Measurements from ENCODE around the gene PRKAG1.

The PRKAG1 gene

DNA sequence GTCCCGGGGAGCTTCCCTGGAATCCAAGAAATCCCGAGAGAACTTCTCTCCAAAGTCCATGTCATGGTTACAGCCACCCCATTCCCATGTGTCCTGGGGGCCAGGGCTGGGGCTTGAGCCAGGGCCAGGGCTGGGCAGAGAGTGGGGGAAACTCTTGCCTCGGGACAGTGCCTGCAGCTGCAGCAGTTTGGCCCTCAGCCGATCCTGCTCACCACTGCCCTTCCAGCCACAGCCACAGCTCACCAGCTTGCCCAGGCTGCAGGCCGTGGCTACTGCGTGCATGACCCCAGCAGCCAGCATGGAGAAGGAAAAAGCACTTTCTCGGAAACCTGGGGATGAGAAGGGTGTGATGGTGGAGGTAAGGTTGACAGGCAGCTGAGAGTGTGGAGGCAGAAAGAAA lies 50.6 kb downstream of the PRKAG1 start:
- no peak for DNase-seq (ENCODE audit: low read depth, low spot score)

DNA sequence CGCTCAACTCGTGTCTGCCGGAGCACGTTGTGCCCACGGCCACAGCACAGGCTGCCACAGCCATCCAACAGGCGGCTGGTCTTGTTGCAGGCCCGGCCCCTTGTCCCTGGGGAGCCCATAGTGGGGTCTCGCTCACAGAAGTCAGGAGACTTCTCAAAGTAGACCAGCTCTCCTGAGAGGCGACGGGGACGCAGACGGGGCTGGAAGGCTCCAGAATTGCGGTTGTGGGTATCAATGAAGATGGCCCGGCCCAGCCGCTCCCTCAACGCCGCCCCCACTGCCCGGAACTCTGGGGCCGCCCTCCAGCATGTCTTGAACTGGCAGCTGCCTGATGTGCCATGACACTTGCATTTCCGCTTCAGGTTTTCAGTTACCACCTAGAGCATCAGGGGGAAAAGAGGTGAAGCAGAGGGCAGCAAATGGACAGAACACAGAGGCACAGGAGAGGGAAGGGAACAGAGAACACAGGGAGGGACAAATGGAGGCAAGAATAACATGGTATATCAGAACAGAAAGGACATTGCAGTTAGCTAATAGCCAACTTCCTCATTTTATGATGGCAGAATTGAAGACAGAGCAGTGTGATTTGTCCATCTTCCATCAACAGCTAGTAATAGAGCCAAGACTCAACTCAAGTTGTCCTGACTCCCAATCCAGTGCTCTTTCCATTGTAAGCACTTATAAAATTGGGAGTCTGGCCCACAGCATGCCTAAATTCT lies 52.2 kb downstream of the PRKAG1 start:
- DNase-seq (ENCODE audit: low read depth, low spot score) = no peak

DNA sequence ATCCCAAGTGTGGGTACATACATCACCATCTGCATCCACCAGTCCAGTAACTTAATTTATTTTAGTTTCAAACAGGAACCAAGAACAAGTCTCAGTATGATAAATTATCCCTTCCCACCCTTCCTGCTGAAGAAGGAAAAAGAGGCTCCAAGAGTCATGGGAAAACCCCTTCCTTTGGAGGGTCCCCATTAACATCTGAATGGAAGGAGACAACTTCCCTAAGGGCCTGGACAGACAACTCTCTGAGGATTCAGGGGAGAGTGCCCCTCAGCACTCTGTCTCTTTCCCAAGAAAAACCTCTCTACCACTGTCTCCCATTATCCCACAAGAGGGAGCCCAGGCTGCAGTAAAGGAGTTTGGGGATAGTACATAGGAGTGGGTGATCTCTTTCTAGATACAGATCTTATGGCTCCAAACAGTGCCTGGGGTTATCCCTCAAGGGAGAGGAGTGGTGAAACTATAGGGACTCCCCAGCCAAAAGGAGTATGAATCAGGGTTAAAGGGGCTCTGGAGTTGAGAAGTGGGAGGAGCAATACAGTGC lies 53.2 kb downstream of the PRKAG1 start:
- DNase-seq (ENCODE audit: low read depth, low spot score) = no peak

DNA sequence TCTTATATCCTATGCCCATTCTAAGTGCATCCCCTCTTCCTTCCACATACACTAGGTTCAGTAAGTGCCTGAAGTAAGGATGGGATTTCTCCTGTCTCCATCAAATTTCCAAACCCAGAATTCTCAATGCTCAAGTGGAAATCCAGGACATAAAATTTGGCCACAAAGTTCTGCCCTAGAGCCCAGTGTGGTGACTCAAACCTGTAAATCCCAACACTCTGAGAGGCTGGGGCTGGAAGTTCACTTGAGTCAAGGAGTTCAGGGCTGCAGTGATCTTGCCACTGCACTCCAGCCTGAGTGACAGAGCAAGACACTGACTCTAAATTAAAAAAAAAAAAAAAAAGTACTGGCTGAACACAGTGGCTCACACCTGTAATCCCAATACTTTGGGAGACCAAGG lies 56.8 kb downstream of the PRKAG1 start:
- no peak for DNase-seq (ENCODE audit: low read depth, low spot score)

DNA sequence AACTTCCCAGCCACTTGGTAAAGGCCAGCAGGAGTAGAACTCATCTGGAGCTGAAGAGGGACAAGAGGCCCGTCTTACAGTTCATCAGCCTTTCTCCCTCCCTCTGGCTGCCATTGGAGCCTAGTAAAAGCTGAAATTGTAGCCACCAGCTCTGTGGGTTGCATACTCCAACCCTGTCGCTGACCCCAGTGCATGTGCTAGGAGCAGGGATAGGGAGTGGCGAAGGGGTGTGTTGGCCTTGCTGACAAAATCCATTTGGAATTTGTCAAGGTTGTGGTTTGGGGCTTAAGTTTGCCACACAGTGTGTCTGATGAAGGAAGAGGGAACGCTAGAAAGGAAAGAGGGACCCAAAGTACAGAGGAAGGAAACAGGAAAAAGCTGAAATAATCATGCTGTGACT lies 57.2 kb downstream of the PRKAG1 start:
- no peak for DNase-seq (ENCODE audit: low read depth, low spot score)

DNA sequence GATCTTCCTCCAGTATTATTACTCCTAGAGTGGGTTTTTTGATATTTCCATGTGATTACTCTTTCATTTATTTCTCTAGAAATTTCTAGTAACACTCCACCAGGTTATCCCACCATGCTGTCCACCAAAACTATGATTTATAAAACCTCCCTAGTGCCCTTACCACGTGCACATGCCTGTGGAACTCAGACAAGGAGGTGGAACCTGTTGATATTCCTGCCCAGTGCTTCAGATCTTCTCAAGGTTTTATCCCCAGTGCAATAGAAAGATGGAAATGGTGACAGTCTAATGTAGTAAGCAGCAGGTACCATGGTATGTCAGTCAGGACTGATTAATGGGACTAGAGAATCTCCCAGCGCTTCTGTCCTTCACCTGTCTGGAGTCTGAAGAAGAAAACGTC lies 57.7 kb downstream of the PRKAG1 start:
- no peak for DNase-seq (ENCODE audit: low read depth, low spot score)

DNA sequence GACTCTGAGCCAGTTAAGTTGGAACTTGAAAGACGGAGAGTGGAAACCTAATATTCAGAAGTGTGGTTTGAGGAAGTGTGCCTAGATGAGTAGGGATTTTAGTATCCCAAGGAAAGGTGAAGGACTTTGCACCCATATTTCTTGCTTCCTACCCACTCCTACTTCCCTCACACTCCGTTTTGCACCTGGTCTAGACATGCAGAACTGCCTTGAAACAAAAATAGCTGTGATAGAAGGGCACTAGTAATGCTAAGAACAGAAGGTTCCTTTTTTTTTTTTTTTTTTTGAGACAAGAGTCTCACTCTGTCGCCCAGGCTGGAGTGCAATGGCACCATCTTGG lies 60.6 kb downstream of the PRKAG1 start:
- no peak for DNase-seq (ENCODE audit: low read depth, low spot score)

DNA sequence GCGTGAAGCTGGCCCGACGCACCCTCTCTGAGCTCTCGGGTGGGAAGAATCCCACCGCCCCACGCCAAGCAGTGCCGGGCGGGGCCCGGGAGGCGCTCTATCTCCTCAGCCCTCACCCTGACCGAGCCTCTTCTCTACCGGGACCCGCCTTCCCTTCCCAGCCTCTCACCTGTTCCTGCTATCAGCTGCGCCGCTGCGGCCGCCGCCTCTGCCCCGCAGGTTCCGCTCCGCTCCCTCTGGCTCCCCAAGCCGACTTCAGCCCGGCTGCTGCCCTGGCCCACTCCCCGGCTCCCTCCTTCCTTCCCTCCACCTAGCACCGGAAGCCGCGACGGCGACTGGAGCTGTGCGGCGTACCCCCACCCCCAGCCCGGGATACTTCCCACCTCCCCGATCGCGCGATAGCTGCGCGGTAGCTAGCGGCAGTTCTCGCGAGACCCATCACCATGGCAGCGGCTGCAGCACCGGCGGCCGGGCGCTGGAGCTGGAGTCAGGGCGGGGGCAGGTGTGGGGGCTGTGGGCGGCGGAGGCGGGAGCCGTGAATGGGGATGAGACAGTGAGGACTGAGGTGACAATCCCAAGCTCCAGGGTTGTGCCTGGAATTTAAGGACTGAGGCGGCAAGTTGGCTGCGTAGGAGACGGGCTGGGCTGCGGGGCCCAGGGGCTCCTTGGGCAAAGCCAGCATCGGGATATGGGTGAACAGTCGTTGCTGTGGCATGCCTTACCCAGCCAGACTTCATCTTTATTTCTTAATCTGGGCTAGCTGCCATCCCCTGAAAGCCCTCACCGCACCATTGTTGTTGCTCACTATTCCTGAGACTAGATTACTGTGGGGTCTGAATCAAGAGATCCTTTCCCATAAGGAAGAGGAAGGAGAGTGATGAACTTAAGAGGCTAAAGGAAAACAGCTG lies 61.2 kb downstream of the PRKAG1 start, which contains the start of gene ARF3:
TSS of gene ARF3 (minus strand) at position 347 of the 908 bp plus-strand sequence. CDS start 16,392 bp downstream, outside the sequence.
- peak; percentile 78 for DNase-seq (ENCODE audit: low read depth, low spot score)

DNA sequence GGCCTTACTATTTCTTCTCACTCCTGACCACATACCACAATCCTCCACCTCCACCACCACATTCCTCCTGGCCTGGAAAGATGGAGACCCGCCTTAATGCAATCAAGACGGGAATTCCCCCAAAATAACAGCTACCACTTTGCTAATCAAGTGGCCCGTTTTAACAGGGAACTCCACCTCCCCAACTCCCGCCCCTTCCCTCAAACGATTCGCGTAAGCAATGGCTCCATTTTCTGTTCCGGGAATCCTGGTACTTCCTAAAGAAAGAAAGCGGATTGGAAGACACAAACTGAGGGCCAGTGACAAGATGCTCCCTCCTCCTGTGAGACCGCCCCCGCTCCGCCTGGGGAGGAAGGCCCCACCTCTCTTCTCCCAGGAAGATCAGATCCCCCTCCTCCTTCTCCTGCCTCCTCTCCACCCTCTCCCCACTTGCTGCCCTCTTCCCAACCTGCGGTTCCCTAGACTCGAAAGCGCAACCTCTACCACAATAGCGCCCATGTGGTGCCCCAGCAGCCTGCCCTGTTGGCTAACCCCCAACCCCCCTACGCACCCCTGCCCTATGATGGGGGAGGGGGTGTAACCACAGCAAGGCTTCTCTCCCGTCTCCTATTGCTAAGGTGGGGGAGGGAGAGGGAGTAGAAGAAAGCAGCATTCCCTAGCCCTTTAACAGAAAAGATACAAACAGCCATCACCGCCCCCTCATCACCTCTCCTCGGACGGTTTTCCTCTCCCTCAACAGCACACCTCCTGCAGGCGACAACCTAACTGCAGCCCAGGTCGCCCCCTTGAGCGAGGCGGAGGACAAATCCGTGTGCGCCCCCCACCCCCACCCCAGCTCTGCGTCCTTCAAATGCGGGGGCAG lies 62.1 kb downstream of the PRKAG1 start:
- DNase-seq (ENCODE audit: low read depth, low spot score) = no peak

DNA sequence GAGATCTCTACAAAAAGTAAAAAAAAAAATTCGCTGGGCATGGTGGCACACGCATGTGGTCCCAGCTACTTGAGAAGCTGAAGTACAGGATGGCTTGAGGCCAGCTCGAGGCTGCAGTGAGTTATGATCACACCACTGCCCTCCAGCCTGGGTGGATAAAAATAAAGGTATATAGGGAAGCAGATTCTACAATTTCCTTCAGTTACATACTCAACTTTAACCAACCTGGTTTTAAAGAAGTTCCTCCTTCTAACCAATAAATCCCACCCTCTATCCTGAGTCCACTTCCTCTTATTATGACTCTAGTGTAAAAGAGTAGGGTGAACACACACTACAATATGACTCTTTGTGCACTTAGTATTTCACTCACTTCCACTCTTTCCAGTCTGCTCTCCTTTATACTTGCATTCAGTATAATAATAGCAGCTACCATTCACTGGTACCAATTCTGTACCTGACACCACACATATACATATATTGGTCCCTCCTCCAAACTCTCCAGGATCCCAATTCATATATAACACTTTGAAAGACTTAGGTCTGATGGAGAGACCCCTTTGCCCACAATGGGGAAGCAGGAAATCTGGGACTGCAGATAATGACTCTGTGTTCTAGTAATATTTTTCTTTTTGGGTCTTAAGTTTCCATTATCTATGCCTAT lies 63.6 kb downstream of the PRKAG1 start:
- DNase-seq (ENCODE audit: low read depth, low spot score) = no peak

DNA sequence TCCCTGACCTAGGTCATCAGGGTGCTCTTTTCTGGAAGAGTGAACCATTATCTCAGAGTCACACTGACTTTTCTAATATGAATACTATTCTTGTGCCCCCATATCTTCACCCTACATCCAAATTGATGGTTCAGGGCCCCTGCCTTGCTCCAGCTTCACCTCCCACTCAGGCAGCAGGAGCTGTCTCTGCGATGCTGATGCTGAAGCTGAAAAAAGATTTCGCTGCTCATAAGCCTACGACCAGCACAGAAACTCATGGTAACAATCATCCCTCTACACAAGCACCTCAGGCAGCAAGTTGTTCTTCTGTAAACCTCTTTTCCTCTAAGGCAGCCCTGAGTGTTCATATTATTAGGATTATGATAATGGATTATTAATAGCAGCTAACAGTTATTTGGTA lies 64.5 kb downstream of the PRKAG1 start:
- DNase-seq (ENCODE audit: low read depth, low spot score) = no peak

DNA sequence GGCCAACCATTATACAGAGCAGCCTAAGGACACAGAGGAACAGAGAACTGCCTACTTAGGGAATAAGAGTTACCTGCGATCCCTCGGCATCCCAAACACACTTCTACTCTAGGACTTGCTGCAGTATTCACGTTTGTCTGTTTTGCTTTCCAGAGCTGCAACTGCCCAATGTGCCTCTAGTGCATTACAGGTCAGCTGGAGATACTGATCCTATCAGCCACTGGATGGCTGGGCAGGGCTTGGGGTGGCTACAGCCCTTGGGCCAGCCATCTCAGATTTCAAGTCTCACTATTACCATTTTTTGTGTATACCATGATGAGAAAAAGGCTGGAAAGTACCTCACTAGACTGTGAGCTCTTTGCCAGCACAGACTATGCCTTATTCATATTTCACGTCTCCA lies 65.9 kb downstream of the PRKAG1 start:
- no peak for DNase-seq (ENCODE audit: low read depth, low spot score)

Measured in activated CD4-positive, CD25-positive, alpha-beta regulatory T cell treated with anti-CD3 and anti-CD28 coated beads, Interleukin-2, amount 50 U/mL, for 16 hours (primary cell).